ENCODE data around the gene HJURP. TPM values are rescaled to one million over a fixed set of nuclear protein-coding genes. Genes with fewer than 3 reads are reported as not detected.

The HJURP gene
- total RNA-seq, 1 experiment from 2014 or later, result 109 TPM

GRCh38 chr2:233821196-233821595 is 33.1 kb downstream of the HJURP start:
- no peaks in the 10 kb centered on the region for H3K4me1 ChIP-seq (replicated peaks; ENCODE audit: insufficient read depth)
- H3K4me3 ChIP-seq, result no peak overlapping the region
- H3K27ac ChIP-seq, result no peak overlapping the region
- ChIA-PET CTCF (no interaction called here), POLR2A (ENCODE audit: unreplicated experiment) (interaction anchor here (0.5 kb wide), 1 partner anchor 1003 kb away, joined by 4 read pairs; no protein-coding TSS in a partner anchor)
- no peaks in the 10 kb centered on the region for H3K36me3 ChIP-seq (ENCODE audit: low read depth)
- H3K9me2 ChIP-seq (ENCODE audit: insufficient read depth), result no peaks in the 10 kb centered on the region
- no TSS peak for BruUV-seq (replicated peaks)
- H3F3A ChIP-seq (ENCODE audit: insufficient read depth, low read depth), result no peaks in the 10 kb centered on the region
- TF ChIP-seq CTCF (conservative IDR thresholded peaks at IDR 0.05), result no peak
- TF ChIP-seq EZH2 (IDR thresholded peaks at IDR 0.05; ENCODE audit: low read depth), result no peak
- H3K27me3 ChIP-seq (ENCODE audit: insufficient read depth, low read depth), result no peaks in the 10 kb centered on the region
- intact Hi-C loops (cut with micrococcal nuclease; ENCODE audit: unreplicated experiment), result no loop called here
- no peak for DNase-seq
- no peaks in the 10 kb centered on the region for H4K20me1 ChIP-seq (ENCODE audit: insufficient read depth)
- H2AFZ ChIP-seq, result no peak overlapping the region
- H3K79me2 ChIP-seq (ENCODE audit: low read depth), result no peaks in the 10 kb centered on the region
- H3K9me3 ChIP-seq (ENCODE audit: insufficient read depth, low read depth), result no peaks in the 10 kb centered on the region
- H3K4me2 ChIP-seq, result no peak overlapping the region

DNA sequence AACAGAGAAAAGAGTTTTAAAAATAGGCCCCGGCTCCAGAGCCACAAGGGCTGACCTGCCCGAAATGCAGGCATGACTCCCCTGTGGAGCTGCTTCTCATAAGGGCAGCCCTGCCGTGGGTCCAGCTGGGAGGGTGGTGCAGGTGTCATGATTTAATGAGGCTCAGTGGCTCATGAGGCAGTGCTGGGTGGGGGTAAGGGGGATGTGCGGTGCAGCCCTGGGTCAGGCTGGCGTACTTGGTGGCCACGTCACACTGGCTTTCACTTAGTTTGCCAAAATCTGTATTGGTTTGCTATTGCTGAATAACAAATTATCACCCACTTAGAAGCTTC is 33.6 kb downstream of the HJURP start:
- Histone ChIP-seq H2AFZ (no peak overlapping the region), H3K27me3 (ENCODE audit: insufficient read depth, low read depth) (no peaks in the 10 kb centered on the region), H3K4me3 (no peak overlapping the region), H4K20me1 (ENCODE audit: insufficient read depth) (no peaks in the 10 kb centered on the region), H3F3A (ENCODE audit: insufficient read depth, low read depth) (no peaks in the 10 kb centered on the region), H3K79me2 (ENCODE audit: low read depth) (no peaks in the 10 kb centered on the region), H3K36me3 (ENCODE audit: low read depth) (no peaks in the 10 kb centered on the region), H3K9me2 (ENCODE audit: insufficient read depth) (no peaks in the 10 kb centered on the region), H3K4me2 (no peak overlapping the region), H3K9me3 (ENCODE audit: insufficient read depth, low read depth) (no peaks in the 10 kb centered on the region), H3K27ac (no peak overlapping the region), H3K4me1 (replicated peaks; ENCODE audit: insufficient read depth) (no peaks in the 10 kb centered on the region)
- no peak for DNase-seq
- no peak for TF ChIP-seq EZH2 (IDR thresholded peaks at IDR 0.05; ENCODE audit: low read depth)
- no peak for TF ChIP-seq CTCF (conservative IDR thresholded peaks at IDR 0.05)
- ChIA-PET CTCF (no interaction called here), POLR2A (ENCODE audit: unreplicated experiment) (interaction anchor here (0.5 kb wide), 1 partner anchor 1003 kb away, joined by 4 read pairs; no protein-coding TSS in a partner anchor)
- intact Hi-C loops (cut with micrococcal nuclease; ENCODE audit: unreplicated experiment), result no loop called here
- BruUV-seq (replicated peaks), result no TSS peak

DNA sequence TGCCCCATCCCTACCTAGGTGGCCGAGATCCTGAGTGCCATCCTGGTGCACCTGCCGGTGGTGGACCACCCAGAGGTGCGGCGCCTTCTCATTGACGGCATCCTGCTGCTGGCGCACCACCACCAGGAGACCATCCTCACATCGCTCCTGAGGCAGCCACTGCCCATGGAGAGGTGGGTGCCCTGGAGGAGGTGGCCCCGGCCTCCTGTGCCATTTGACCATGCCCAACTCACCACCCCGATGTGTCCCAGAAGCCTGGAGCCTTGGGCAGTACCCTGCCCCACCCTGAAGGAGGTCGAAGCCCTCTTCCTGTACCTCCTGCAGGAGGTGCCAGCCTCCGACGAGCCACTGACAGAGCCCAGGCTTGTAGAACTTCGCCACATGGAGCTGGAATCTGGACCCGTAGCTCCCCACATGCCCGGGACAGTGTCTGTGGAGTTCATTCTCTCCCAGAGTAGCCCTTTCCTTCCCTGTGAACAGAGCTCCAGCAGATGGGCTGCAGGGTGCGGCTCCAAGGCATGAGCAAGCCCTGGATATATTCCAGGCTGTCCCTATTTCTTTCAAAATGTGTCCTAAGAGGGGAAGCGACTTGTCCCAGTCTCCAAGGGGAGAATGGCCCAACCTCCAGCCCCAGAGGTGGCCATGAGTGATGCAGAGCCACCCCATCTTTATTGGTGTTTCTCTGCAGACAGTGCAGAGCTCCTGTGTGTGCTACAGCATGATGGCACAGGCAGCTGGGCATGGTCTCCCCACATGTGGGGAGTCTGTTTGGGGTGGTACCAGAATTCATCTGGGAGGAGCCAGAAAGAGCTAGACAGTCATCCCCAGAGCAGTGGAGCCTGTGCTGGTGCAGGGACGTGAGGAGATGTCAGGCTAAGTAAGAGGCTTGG is 34.2 kb downstream of the HJURP start:
- no peak for TF ChIP-seq EZH2 (IDR thresholded peaks at IDR 0.05; ENCODE audit: low read depth)
- no peak for TF ChIP-seq CTCF (conservative IDR thresholded peaks at IDR 0.05)
- Histone ChIP-seq H3K9me2 (ENCODE audit: insufficient read depth) (no peaks in the 10 kb centered on the region), H3K9me3 (ENCODE audit: insufficient read depth, low read depth) (no peaks in the 10 kb centered on the region), H3K27me3 (ENCODE audit: insufficient read depth, low read depth) (no peaks in the 10 kb centered on the region), H2AFZ (no peak overlapping the region), H3K4me3 (no peak overlapping the region), H3K4me1 (replicated peaks; ENCODE audit: insufficient read depth) (no peaks in the 10 kb centered on the region), H3K36me3 (ENCODE audit: low read depth) (no peaks in the 10 kb centered on the region), H3F3A (ENCODE audit: insufficient read depth, low read depth) (no peaks in the 10 kb centered on the region), H4K20me1 (ENCODE audit: insufficient read depth) (no peaks in the 10 kb centered on the region), H3K27ac (no peak overlapping the region), H3K4me2 (no peak overlapping the region), H3K79me2 (ENCODE audit: low read depth) (no peaks in the 10 kb centered on the region)
- no TSS peak for BruUV-seq (replicated peaks)
- ChIA-PET POLR2A (ENCODE audit: unreplicated experiment) (no interaction called here), CTCF (no interaction called here)
- intact Hi-C loops (cut with micrococcal nuclease; ENCODE audit: unreplicated experiment), result no loop called here
- DNase-seq, result no peak

All from PC-9 (cell line).